H9 (cell line): ENCODE data around the gene TBX15. TPM values are rescaled to one million over a fixed set of nuclear protein-coding genes. Genes with fewer than 3 reads are reported as not detected.

Experiments
- DNase-seq: peaks from one replicate; pipeline ENCODE4 v3.0.0-alpha.2; 2017
- H2AFZ ChIP-seq: one replicate; pipeline ENCODE4 v1.6.1; 2013; ENCODE audit warnings: mild to moderate bottlenecking, low read length, control low read depth, moderate library complexity
- H2AK5ac ChIP-seq: 2 replicates; pipeline ENCODE4 v1.6.1; 2013; ENCODE audit warnings: low read length, control low read depth, mixed read lengths; ENCODE audit not compliant: insufficient read length
- H2BK120ac ChIP-seq: one replicate; pipeline ENCODE4 v1.6.1; 2013; ENCODE audit warnings: low read depth, mild to moderate bottlenecking, low read length, control low read depth, inconsistent platforms; ENCODE audit not compliant: poor library complexity, severe bottlenecking
- H2BK12ac ChIP-seq: 2 replicates; pipeline ENCODE4 v1.6.1; 2013; ENCODE audit warnings: low read length, control low read depth, mixed read lengths, low read depth; ENCODE audit not compliant: insufficient read length
- H2BK15ac ChIP-seq: 2 replicates; pipeline ENCODE4 v1.6.1; 2013; ENCODE audit warnings: low read depth, low read length, control low read depth
- H2BK20ac ChIP-seq: one replicate; pipeline ENCODE4 v1.6.1; 2013; ENCODE audit warnings: low read depth, mild to moderate bottlenecking, low read length, control low read depth, inconsistent platforms; ENCODE audit not compliant: poor library complexity, severe bottlenecking
- H2BK5ac ChIP-seq: 2 replicates; pipeline ENCODE4 v1.6.1; 2013; ENCODE audit warnings: low read length, control low read depth, mixed read lengths; ENCODE audit not compliant: insufficient read length
- H3K14ac ChIP-seq: 2 replicates; pipeline ENCODE4 v1.6.1; 2013; ENCODE audit warnings: low read length, control low read depth; ENCODE audit not compliant: insufficient read depth
- H3K18ac ChIP-seq: 2 replicates; pipeline ENCODE4 v1.6.1; 2013; ENCODE audit warnings: low read depth, mild to moderate bottlenecking, mixed read lengths, low read length, control low read depth; ENCODE audit not compliant: insufficient read length
- H3K23ac ChIP-seq: 2 replicates; pipeline ENCODE4 v1.6.1; 2013; ENCODE audit warnings: low read length, control low read depth, mixed read lengths, low read depth; ENCODE audit not compliant: insufficient read length
- H3K23me2 ChIP-seq: 2 replicates; pipeline ENCODE4 v1.6.1; 2013; ENCODE audit warnings: low read depth, mild to moderate bottlenecking, mixed read lengths, low read length, control low read depth; ENCODE audit not compliant: insufficient read length, poor library complexity, severe bottlenecking
- H3K27ac ChIP-seq: 2 replicates; pipeline ENCODE4 v1.5.1; 2013; ENCODE audit warnings: low read length, control low read depth, mixed read lengths, low read depth; ENCODE audit not compliant: insufficient read length
- H3K27me3 ChIP-seq: 2 replicates; pipeline ENCODE4 v1.6.1; 2013; ENCODE audit warnings: low read length, control low read depth, inconsistent platforms; ENCODE audit not compliant: insufficient read depth
- H3K4ac ChIP-seq: 2 replicates; pipeline ENCODE4 v1.6.1; 2013; ENCODE audit warnings: low read depth, mild to moderate bottlenecking, control low read depth, inconsistent platforms, low read length, moderate library complexity
- H3K4me1 ChIP-seq: 2 replicates; pipeline ENCODE4 v1.6.1; 2013; ENCODE audit warnings: low read length, control low read depth, inconsistent platforms; ENCODE audit not compliant: insufficient read depth
- H3K4me2 ChIP-seq: 2 replicates; pipeline ENCODE4 v1.6.1; 2013; ENCODE audit warnings: low read length, control low read depth, mixed read lengths; ENCODE audit not compliant: insufficient read length, insufficient read depth
- H3K56ac ChIP-seq: 2 replicates; pipeline ENCODE4 v1.6.1; 2013; ENCODE audit warnings: low read depth, mild to moderate bottlenecking, mixed read lengths, low read length, control low read depth; ENCODE audit not compliant: insufficient read length
- H3K79me1 ChIP-seq: 2 replicates; pipeline ENCODE4 v1.6.1; 2013; ENCODE audit warnings: low read depth, mild to moderate bottlenecking, moderate library complexity, low read length, control low read depth, inconsistent platforms; ENCODE audit not compliant: insufficient read depth, poor library complexity, severe bottlenecking
- H3K79me2 ChIP-seq: 2 replicates; pipeline ENCODE4 v1.6.1; 2013; ENCODE audit warnings: low read length, control low read depth, inconsistent platforms; ENCODE audit not compliant: insufficient read depth
- H3K9ac ChIP-seq: 2 replicates; pipeline ENCODE4 v1.6.1; 2013; ENCODE audit warnings: low read length, control low read depth, mixed read lengths; ENCODE audit not compliant: insufficient read length; ENCODE audit errors: extremely low read depth
- H3K9me3 ChIP-seq: one replicate; pipeline ENCODE4 v1.6.1; 2013; ENCODE audit warnings: low read depth, low read length, inconsistent platforms; ENCODE audit not compliant: control insufficient read depth
- H3T11ph ChIP-seq: one replicate; pipeline ENCODE4 v1.6.1; 2013; ENCODE audit warnings: mild to moderate bottlenecking, low read length, control low read depth, inconsistent platforms
- H4K20me1 ChIP-seq: one replicate; pipeline ENCODE4 v1.6.1; 2013; ENCODE audit not compliant: control insufficient read depth, insufficient read length, insufficient read depth
- H4K5ac ChIP-seq: 2 replicates; pipeline ENCODE4 v1.6.1; 2013; ENCODE audit warnings: low read depth, mild to moderate bottlenecking, mixed read lengths, low read length, control low read depth; ENCODE audit not compliant: insufficient read length
- H4K8ac ChIP-seq: replicated peaks from 2 replicates; pipeline ENCODE4 v1.6.1; 2013; ENCODE audit warnings: low read length, control low read depth, mixed read lengths, low read depth; ENCODE audit not compliant: insufficient read length
- H4K91ac ChIP-seq: 2 replicates; pipeline ENCODE4 v1.6.1; 2013; ENCODE audit warnings: low read depth, mild to moderate bottlenecking, moderate library complexity, mixed read lengths, low read length, control low read depth; ENCODE audit not compliant: insufficient read length
- H3K27ac Mint-ChIP-seq, 3 experiments: 2 replicates in 2 of 3; 3 replicates in 1 of 3; pipeline ENCODE4 v1.8.0; 2020 to 2021; ENCODE audit warnings: mixed read lengths in 3 of 3, mild to moderate bottlenecking in 1 of 3, moderate library complexity in 1 of 3
- H3K27me3 Mint-ChIP-seq: 2 replicates; pipeline ENCODE4 v1.8.0; 2021; ENCODE audit warnings: low read depth, mild to moderate bottlenecking, moderate library complexity, mixed read lengths
- H3K36me3 Mint-ChIP-seq, 3 experiments: 2 replicates in 2 of 3; 3 replicates in 1 of 3; pipeline ENCODE4 v1.8.0; 2020 to 2021; ENCODE audit warnings: low read depth in 3 of 3, mixed read lengths in 3 of 3; ENCODE audit not compliant: insufficient read depth in 1 of 3
- H3K4me1 Mint-ChIP-seq, 2 experiments: 2 replicates each; pipeline ENCODE4 v1.8.0; 2020; ENCODE audit warnings: mixed read lengths in 2 of 2
- H3K4me3 Mint-ChIP-seq, 2 experiments: 2 replicates in 1 of 2; 3 replicates in 1 of 2; pipeline ENCODE4 v1.8.0; 2020 to 2021; ENCODE audit warnings: mild to moderate bottlenecking in 2 of 2, mixed read lengths in 2 of 2, moderate library complexity in 1 of 2
- H3K9me3 Mint-ChIP-seq, 2 experiments: 2 replicates in 1 of 2; 3 replicates in 1 of 2; pipeline ENCODE4 v1.8.0; 2020; ENCODE audit warnings: mild to moderate bottlenecking in 2 of 2, mixed read lengths in 2 of 2, moderate library complexity in 1 of 2
- CTCF ChIP-seq: fragments of 200-600 bp; sonication (generic); conservative IDR thresholded peaks from 3 replicates; pipeline ENCODE4 v1.8.0; 2021; ENCODE audit warnings: antibody characterized with exemption, mild to moderate bottlenecking
- WGBS: extraction: QIAGEN DNeasy Blood & Tissue Kit; methylation state at CpG from one replicate; pipeline ENCODE4 v1.1.7; 2013; ENCODE audit warnings: missing lambda C conversion rate, low lambda C conversion rate, mixed read lengths; ENCODE audit not compliant: insufficient read length; ENCODE audit errors: extremely low coverage; 5-methylcytosine and 5-hydroxymethylcytosine counted together
- total RNA-seq: library from RNA; stranded (reverse); gene quantifications from 2 replicates; pipeline ENCODE4 v1.2.1, GENCODE V29; 2021

The TBX15 gene
- total RNA-seq, 1 experiment from 2014 or later: 0.07 TPM

GRCh38 chr1:119006406-119007279 lies 18.5 kb upstream of the TBX15 start:
- Mint-ChIP-seq H3K4me1 (peaks cover 18 to 26% of the 10 kb centered on the region in 2 experiments), H3K36me3 (no peaks in the 10 kb centered on the region), H3K27me3 (peaks cover 100% of the 10 kb centered on the region), H3K27ac (no peak overlapping the region), H3K9me3 (no peaks in the 10 kb centered on the region; a peak in 2 of 5 replicates), H3K4me3 (peak overlapping the region; percentile 19 to 75; a peak in 4 of 5 replicates)
- no peak overlapping the region for H3K18ac ChIP-seq
- no peak overlapping the region; the same call in 1 of the 2 replicates for H3K14ac ChIP-seq
- no peak overlapping the region for H2AFZ ChIP-seq
- H2BK20ac ChIP-seq: no peak overlapping the region
- WGBS: no CpG with 5 or more reads among the region's 81 CpGs
- no peak overlapping the region for H2BK15ac ChIP-seq
- H3K23ac ChIP-seq: no peak overlapping the region
- no peak overlapping the region for H2AK5ac ChIP-seq
- no peaks in the 10 kb centered on the region for H4K20me1 ChIP-seq
- no peaks in the 10 kb centered on the region for H3K23me2 ChIP-seq
- no peak for TF ChIP-seq CTCF
- H3K79me1 ChIP-seq: no peaks in the 10 kb centered on the region
- H3K4me1 ChIP-seq: peaks cover 4% of the 10 kb centered on the region; the same call in 1 of the 2 replicates
- no peak overlapping the region for H3K9ac ChIP-seq
- H2BK120ac ChIP-seq: no peak overlapping the region
- peaks cover 65% of the 10 kb centered on the region for H3K27me3 ChIP-seq
- H4K91ac ChIP-seq: no peak overlapping the region
- H3K79me2 ChIP-seq: no peaks in the 10 kb centered on the region
- H3K4me2 ChIP-seq: peak overlapping the region; percentile 26
- no peak overlapping the region for H3K27ac ChIP-seq
- no peak overlapping the region for H3T11ph ChIP-seq
- DNase-seq: peak; percentile 51
- H2BK5ac ChIP-seq: no peak overlapping the region
- no peaks in the 10 kb centered on the region for H3K9me3 ChIP-seq
- no peak overlapping the region for H2BK12ac ChIP-seq
- no peak overlapping the region for H3K4ac ChIP-seq
- no peak overlapping the region for H4K5ac ChIP-seq
- no peak overlapping the region for H4K8ac ChIP-seq
- no peak overlapping the region for H3K56ac ChIP-seq
